Activated T-helper 1 cell treated with anti-CD3 and anti-CD28 coated beads, Interleukin-12 subunit alpha, Interleukin-12 subunit beta, Interleukin-2, Interleukin-4 antibody, amounts not matched to agents 30 ng/mL and 10 ng/mL and 1 ng/mL, durations not matched to agents 14 hours and 24 hours and 36 hours (primary cell): ENCODE measurements around the gene DPH5. TPM values are rescaled to one million over a fixed set of nuclear protein-coding genes. Genes with fewer than 3 reads are reported as not detected.
A peak's percentile ranks its signal among the peaks of the same experiment; 100 is the strongest.
"Not testable (repeated sequence)": the region's sequence is repeated elsewhere in the genome, so short reads cannot be mapped to it uniquely, and the experiment has no call there.

ENCODE experiments used
- DNase-seq: peaks from one replicate; pipeline ENCODE4 v3.0.0; 2021; ENCODE audit warnings: low spot score
- H3K27ac Mint-ChIP-seq: one replicate; pipeline ENCODE4 v1.8.0; 2021; ENCODE audit warnings: mild to moderate bottlenecking, mixed read lengths
- H3K27me3 Mint-ChIP-seq: one replicate; pipeline ENCODE4 v1.8.0; 2022; ENCODE audit warnings: mild to moderate bottlenecking, moderate library complexity, mixed read lengths; ENCODE audit not compliant: insufficient read depth
- H3K36me3 Mint-ChIP-seq: one replicate; pipeline ENCODE4 v1.8.0; 2021; ENCODE audit warnings: low read depth, mixed read lengths
- H3K4me1 Mint-ChIP-seq: one replicate; pipeline ENCODE4 v1.8.0; 2021; ENCODE audit warnings: low read depth, mixed read lengths
- H3K4me3 Mint-ChIP-seq: one replicate; pipeline ENCODE4 v1.8.0; 2021; ENCODE audit warnings: mild to moderate bottlenecking, moderate library complexity, mixed read lengths
- H3K9me3 Mint-ChIP-seq: one replicate; pipeline ENCODE4 v1.8.0; 2021; ENCODE audit warnings: mixed read lengths
- intact Hi-C: fragments of 100-400 bp; cut with micrococcal nuclease; formaldehyde crosslinking; loops from one replicate; pipeline ENCODE4 v1.15.1; 2024
- total RNA-seq: library from RNA; stranded (reverse); gene quantifications from 2 replicates; pipeline ENCODE4 v1.2.3, GENCODE V29; 2022

DPH5 gene
- 31.7 and 32.2 TPM in 2 replicates for total RNA-seq

GRCh38 chr1:101025657-101026429 is at the start of gene DPH5:
DPH5 (minus strand) TSS chr1:101025784; CDS start chr1:101025443, 341 bp downstream.
- peak within 1 kb of the TSS; percentile 93 for H3K4me3 Mint-ChIP-seq
- DNase-seq: peak; percentile 84
- no peaks in the 10 kb centered on the region for H3K27me3 Mint-ChIP-seq
- H3K4me1 Mint-ChIP-seq: peaks cover 58% of the 10 kb centered on the region
- intact Hi-C loops: loop anchor here (1.0 to 5.0 kb wide), 9 partner anchors 55 to 331 kb away; partner anchors contain the start of gene SLC30A7
- H3K9me3 Mint-ChIP-seq: no peaks in the 10 kb centered on the region
- H3K27ac Mint-ChIP-seq: peak within 1 kb of the TSS; percentile 87
- peaks cover 30% of the 10 kb centered on the region for H3K36me3 Mint-ChIP-seq

- Mint-ChIP-seq H3K4me1 (peaks cover 13% of the 10 kb centered on the region), H3K27me3 (no peaks in the 10 kb centered on the region), H3K27ac (no peak overlapping the region), H3K36me3 (peaks cover 22% of the 10 kb centered on the region), H3K9me3 (peaks cover 11% of the 10 kb centered on the region), H3K4me3 (no peak overlapping the region)
- no peak for DNase-seq
- intact Hi-C loops: no loop called here
Observed at GRCh38 chr1:101073836-101074235, 48.3 kb upstream of the DPH5 start.

- DNase-seq: no peak
- Mint-ChIP-seq H3K4me3 (no peak overlapping the region), H3K4me1 (peaks cover 24% of the 10 kb centered on the region), H3K27me3 (no peaks in the 10 kb centered on the region), H3K27ac (no peak overlapping the region), H3K9me3 (peaks cover 3% of the 10 kb centered on the region), H3K36me3 (peaks cover 13% of the 10 kb centered on the region)
- intact Hi-C loops: no loop called here
Observed at GRCh38 chr1:101071470-101071891, 45.9 kb upstream of the DPH5 start.

GRCh38 chr1:101069158-101069557 is 43.6 kb upstream of the DPH5 start:
- no peak for DNase-seq
- H3K4me3 Mint-ChIP-seq: no peak overlapping the region

GRCh38 chr1:101066937-101067335 is 41.4 kb upstream of the DPH5 start:
- not testable (repeated sequence) for H3K4me3 Mint-ChIP-seq, H3K27ac Mint-ChIP-seq, DNase-seq, H3K36me3 Mint-ChIP-seq, H3K9me3 Mint-ChIP-seq, H3K27me3 Mint-ChIP-seq
- intact Hi-C loops: loop anchor here (2.0 to 10.0 kb wide), 2 partner anchors 14 to 48 kb away; no protein-coding TSS in a partner anchor
- peaks cover 48% of the 10 kb centered on the region for H3K4me1 Mint-ChIP-seq

More at GRCh38 chr1:101069158-101069557, 43.6 kb upstream of the DPH5 start:
- intact Hi-C loops: loop anchor here (10.0 kb wide), 1 partner anchor 46 kb away; no protein-coding TSS in a partner anchor
- Mint-ChIP-seq H3K27ac (no peak overlapping the region), H3K9me3 (peaks cover 3% of the 10 kb centered on the region), H3K27me3 (no peaks in the 10 kb centered on the region), H3K36me3 (peaks cover 14% of the 10 kb centered on the region), H3K4me1 (peaks cover 43% of the 10 kb centered on the region)

- Mint-ChIP-seq H3K27me3 (no peaks in the 10 kb centered on the region), H3K4me1 (peaks cover 45% of the 10 kb centered on the region), H3K27ac (no peak overlapping the region), H3K9me3 (peaks cover 3% of the 10 kb centered on the region), H3K4me3 (no peak overlapping the region), H3K36me3 (peaks cover 11% of the 10 kb centered on the region)
- intact Hi-C loops: loop anchor here (2.0 to 10.0 kb wide), 2 partner anchors 14 to 48 kb away; no protein-coding TSS in a partner anchor
- DNase-seq: no peak
Observed at GRCh38 chr1:101066260-101066936, 40.8 kb upstream of the DPH5 start.

- Mint-ChIP-seq H3K4me3 (no peak overlapping the region), H3K36me3 (peaks cover 13% of the 10 kb centered on the region)
- no peak for DNase-seq
Observed at GRCh38 chr1:101065575-101065974, 40.0 kb upstream of the DPH5 start.

GRCh38 chr1:101064697-101065096 is 39.1 kb upstream of the DPH5 start:
- no peaks in the 10 kb centered on the region for H3K27me3 Mint-ChIP-seq
- H3K4me3 Mint-ChIP-seq: no peak overlapping the region
- DNase-seq: no peak
- H3K27ac Mint-ChIP-seq: no peak overlapping the region
- intact Hi-C loops: loop anchor here (10.0 kb wide), 1 partner anchor 50 kb away; no protein-coding TSS in a partner anchor
- peaks cover 20% of the 10 kb centered on the region for H3K36me3 Mint-ChIP-seq
- peaks cover 35% of the 10 kb centered on the region for H3K4me1 Mint-ChIP-seq
- H3K9me3 Mint-ChIP-seq: peaks cover 3% of the 10 kb centered on the region

More at GRCh38 chr1:101065575-101065974, 40.0 kb upstream of the DPH5 start:
- Mint-ChIP-seq H3K4me1 (peaks cover 40% of the 10 kb centered on the region), H3K27me3 (no peaks in the 10 kb centered on the region), H3K27ac (peak overlapping the region; percentile 31), H3K9me3 (peaks cover 3% of the 10 kb centered on the region)
- intact Hi-C loops: loop anchor here (10.0 kb wide), 1 partner anchor 49 kb away; no protein-coding TSS in a partner anchor

- Mint-ChIP-seq H3K4me3 (no peak overlapping the region), H3K27ac (no peak overlapping the region), H3K36me3 (peaks cover 20% of the 10 kb centered on the region), H3K27me3 (no peaks in the 10 kb centered on the region), H3K4me1 (peaks cover 19% of the 10 kb centered on the region), H3K9me3 (peaks cover 9% of the 10 kb centered on the region)
- DNase-seq: no peak
- intact Hi-C loops: loop anchor here (10.0 kb wide), 1 partner anchor 54 kb away; no protein-coding TSS in a partner anchor
Observed at GRCh38 chr1:101060992-101061391, 35.4 kb upstream of the DPH5 start.

GRCh38 chr1:101059945-101060542 is 34.5 kb upstream of the DPH5 start:
- H3K36me3 Mint-ChIP-seq: peaks cover 24% of the 10 kb centered on the region
- DNase-seq: no peak
- H3K9me3 Mint-ChIP-seq: peaks cover 9% of the 10 kb centered on the region
- H3K27ac Mint-ChIP-seq: no peak overlapping the region
- H3K4me1 Mint-ChIP-seq: peaks cover 13% of the 10 kb centered on the region
- intact Hi-C loops: loop anchor here (10.0 kb wide), 1 partner anchor 55 kb away; no protein-coding TSS in a partner anchor
- no peaks in the 10 kb centered on the region for H3K27me3 Mint-ChIP-seq
- no peak overlapping the region for H3K4me3 Mint-ChIP-seq

- DNase-seq: no peak
- no peak overlapping the region for H3K4me3 Mint-ChIP-seq
- no peaks in the 10 kb centered on the region for H3K4me1 Mint-ChIP-seq
- intact Hi-C loops: no loop called here
- H3K27me3 Mint-ChIP-seq: no peaks in the 10 kb centered on the region
- H3K36me3 Mint-ChIP-seq: peaks cover 25% of the 10 kb centered on the region
- H3K27ac Mint-ChIP-seq: no peak overlapping the region
- H3K9me3 Mint-ChIP-seq: peaks cover 9% of the 10 kb centered on the region
Observed at GRCh38 chr1:101055623-101056022, 30.0 kb upstream of the DPH5 start.

- no peak overlapping the region for H3K4me3 Mint-ChIP-seq
- no peaks in the 10 kb centered on the region for H3K9me3 Mint-ChIP-seq
- no peak for DNase-seq
- no peak overlapping the region for H3K27ac Mint-ChIP-seq
- peaks cover 8% of the 10 kb centered on the region for H3K36me3 Mint-ChIP-seq
- H3K4me1 Mint-ChIP-seq: no peaks in the 10 kb centered on the region
- H3K27me3 Mint-ChIP-seq: no peaks in the 10 kb centered on the region
- intact Hi-C loops: no loop called here
Observed at GRCh38 chr1:101051688-101052638, 26.4 kb upstream of the DPH5 start.
